ENCODE data around the gene NEURL1B. TPM values are rescaled to one million over a fixed set of nuclear protein-coding genes. Genes with fewer than 3 reads are reported as not detected.

Gene NEURL1B
- polyA plus RNA-seq, 1 of the 3 experiments (the other 2 are of a cell fraction) = 2.8 TPM

DNA sequence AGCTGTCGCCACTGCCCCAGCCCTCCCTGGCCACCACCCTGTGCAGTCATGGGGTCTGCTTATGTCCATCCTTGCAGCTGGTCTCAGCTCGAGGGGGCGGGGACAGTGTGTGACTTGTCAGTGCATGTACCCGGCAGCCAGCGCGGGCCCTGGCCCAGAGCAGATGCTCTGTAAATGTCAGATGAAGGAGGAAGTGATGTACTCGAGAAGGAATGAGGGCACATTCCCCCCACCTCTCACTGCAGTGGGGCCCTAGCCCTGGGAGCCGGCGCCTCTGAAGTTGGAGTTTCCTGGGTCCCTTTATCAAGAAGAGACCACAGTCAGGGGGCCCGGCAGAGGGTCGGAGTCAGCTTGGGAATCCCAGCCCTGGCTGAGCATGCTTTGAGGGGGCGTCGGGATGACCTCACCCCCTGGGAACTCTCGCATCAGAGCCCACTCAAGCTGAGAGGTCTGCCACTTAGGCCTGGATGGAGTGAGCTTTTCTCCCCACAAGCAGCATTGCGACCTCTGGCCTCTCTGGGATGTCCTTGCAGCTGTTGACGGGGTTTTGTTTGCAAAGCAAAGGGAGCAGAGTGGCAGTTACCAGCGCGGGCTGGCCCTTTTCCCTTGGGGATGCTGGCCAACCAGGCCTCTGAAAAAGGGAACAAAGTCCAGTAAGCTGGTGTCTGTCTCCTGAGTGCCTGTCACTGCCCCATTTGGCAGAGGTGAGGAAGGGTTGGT is 19.0 kb downstream of the NEURL1B start:
- H3K9me3 ChIP-seq = peaks cover 8% of the 10 kb centered on the region; the same call in 1 of the 2 replicates
- no peaks in the 10 kb centered on the region for H3K9me2 ChIP-seq
- peak overlapping the region; percentile 98 for H2AFZ ChIP-seq (ENCODE audit: low read depth)
- ChIA-PET CTCF (interaction anchor here (0.9 to 2.5 kb wide), 5 partner anchors 11 to 112 kb away, joined by 3 to 15 read pairs (median 3); no protein-coding TSS in a partner anchor), POLR2A (interaction anchor here (2.0 kb wide), 1 partner anchor 18 kb away, joined by 7 read pairs; the partner anchor contains the start of gene NEURL1B)
- H3K4me1 ChIP-seq (ENCODE audit: control insufficient read depth in 1 of 2, insufficient read depth in 2 of 2, low read depth in 1 of 2, low read length in 1 of 2) = peaks cover 20 to 39% of the 10 kb centered on the region in 2 experiments
- H3K4me3 ChIP-seq (ENCODE audit: low read depth in 2 of 2, low read length in 1 of 2) = no peak overlapping the region
- peak; percentile 75 for DNase-seq
- no peaks in the 10 kb centered on the region for H3K27me3 ChIP-seq (ENCODE audit: insufficient read depth)
- peaks cover 17% of the 10 kb centered on the region; the same call in 1 of the 2 replicates for H3K79me2 ChIP-seq (ENCODE audit: insufficient read depth)
- peak overlapping the region; percentile 75 for H3K9ac ChIP-seq
- TF ChIP-seq, protein P1, sequence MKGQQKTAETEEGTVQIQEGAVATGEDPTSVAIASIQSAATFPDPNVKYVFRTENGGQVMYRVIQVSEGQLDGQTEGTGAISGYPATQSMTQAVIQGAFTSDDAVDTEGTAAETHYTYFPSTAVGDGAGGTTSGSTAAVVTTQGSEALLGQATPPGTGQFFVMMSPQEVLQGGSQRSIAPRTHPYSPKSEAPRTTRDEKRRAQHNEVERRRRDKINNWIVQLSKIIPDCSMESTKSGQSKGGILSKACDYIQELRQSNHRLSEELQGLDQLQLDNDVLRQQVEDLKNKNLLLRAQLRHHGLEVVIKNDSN (IDR thresholded peaks at IDR 0.05; ENCODE audit: borderline replicate concordance, low read depth) = no peak
- TF ChIP-seq POLR2AphosphoS5 (IDR thresholded peaks at IDR 0.05; ENCODE audit: low read depth, low read length) = no peak
- TF ChIP-seq TAF1 (IDR thresholded peaks at IDR 0.05; ENCODE audit: borderline replicate concordance, low read depth, low read length) = 0 out of 2 replicates have a peak, but pooled peaks have one; percentile 42
- peak in 1 of 2 experiments; percentile 16; a peak in 1 of 4 replicates for TF ChIP-seq EP300 (IDR thresholded peaks at IDR 0.05; ENCODE audit: borderline replicate concordance in 1 of 2, low read depth in 1 of 2, low read length in 1 of 2)
- peak; percentile 64 for TF ChIP-seq TCF12 (IDR thresholded peaks at IDR 0.05)
- TF ChIP-seq, protein P2, sequence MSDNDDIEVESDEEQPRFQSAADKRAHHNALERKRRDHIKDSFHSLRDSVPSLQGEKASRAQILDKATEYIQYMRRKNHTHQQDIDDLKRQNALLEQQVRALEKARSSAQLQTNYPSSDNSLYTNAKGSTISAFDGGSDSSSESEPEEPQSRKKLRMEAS (IDR thresholded peaks at IDR 0.05; ENCODE audit: low read depth) = peak; percentile 75
- peak; percentile 53; the same call in 1 of the 2 replicates for TF ChIP-seq TEAD4 (IDR thresholded peaks at IDR 0.05; ENCODE audit: borderline replicate concordance, insufficient read depth)
- TF ChIP-seq CHD2 (IDR thresholded peaks at IDR 0.05; ENCODE audit: low read length, partially characterized antibody) = no peak
- TF ChIP-seq SIN3A (IDR thresholded peaks at IDR 0.05; ENCODE audit: borderline replicate concordance, low read depth, low read length) = peak; percentile 65
- no peak for TF ChIP-seq NFIC (IDR thresholded peaks at IDR 0.05; ENCODE audit: borderline replicate concordance)
- TF ChIP-seq JUND (IDR thresholded peaks at IDR 0.05) = no peak
- 0 out of 2 replicates have a peak, but pooled peaks have one; percentile 9 for TF ChIP-seq RAD21 (IDR thresholded peaks at IDR 0.05; ENCODE audit: low read length)
- TF ChIP-seq, protein P3, sequence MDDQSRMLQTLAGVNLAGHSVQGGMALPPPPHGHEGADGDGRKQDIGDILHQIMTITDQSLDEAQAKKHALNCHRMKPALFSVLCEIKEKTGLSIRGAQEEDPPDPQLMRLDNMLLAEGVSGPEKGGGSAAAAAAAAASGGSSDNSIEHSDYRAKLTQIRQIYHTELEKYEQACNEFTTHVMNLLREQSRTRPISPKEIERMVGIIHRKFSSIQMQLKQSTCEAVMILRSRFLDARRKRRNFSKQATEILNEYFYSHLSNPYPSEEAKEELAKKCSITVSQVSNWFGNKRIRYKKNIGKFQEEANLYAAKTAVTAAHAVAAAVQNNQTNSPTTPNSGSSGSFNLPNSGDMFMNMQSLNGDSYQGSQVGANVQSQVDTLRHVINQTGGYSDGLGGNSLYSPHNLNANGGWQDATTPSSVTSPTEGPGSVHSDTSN (IDR thresholded peaks at IDR 0.05) = peak; percentile 48
- TF ChIP-seq MXI1 (IDR thresholded peaks at IDR 0.05; ENCODE audit: low read depth, low read length) = 0 out of 2 replicates have a peak, but pooled peaks have one; percentile 25
- TF ChIP-seq FOXM1 (IDR thresholded peaks at IDR 0.05; ENCODE audit: low read depth) = no peak
- peaks cover 0 to 5% of the 10 kb centered on the region in 2 experiments for H3K36me3 ChIP-seq (replicated peaks in 1 of 2; ENCODE audit: control insufficient read depth in 1 of 2, insufficient read depth in 2 of 2, low read length in 1 of 2)
- H4K20me1 ChIP-seq (ENCODE audit: insufficient read depth) = no peaks in the 10 kb centered on the region
- H3K27ac ChIP-seq (ENCODE audit: low read depth in 2 of 2, low read length in 1 of 2) = peak overlapping the region; percentile 48 to 87
- peak overlapping the region; percentile 65 for H3K4me2 ChIP-seq
- WGBS (ENCODE audit: low lambda C conversion rate) = 14% methylated on average over 14 of the region's 18 CpGs
- peaks cover 11% of the 10 kb centered on the region for H3F3A ChIP-seq (replicated peaks; ENCODE audit: insufficient read depth)
